ENCODE data around the gene PACSIN3.

PACSIN3 gene

DNA sequence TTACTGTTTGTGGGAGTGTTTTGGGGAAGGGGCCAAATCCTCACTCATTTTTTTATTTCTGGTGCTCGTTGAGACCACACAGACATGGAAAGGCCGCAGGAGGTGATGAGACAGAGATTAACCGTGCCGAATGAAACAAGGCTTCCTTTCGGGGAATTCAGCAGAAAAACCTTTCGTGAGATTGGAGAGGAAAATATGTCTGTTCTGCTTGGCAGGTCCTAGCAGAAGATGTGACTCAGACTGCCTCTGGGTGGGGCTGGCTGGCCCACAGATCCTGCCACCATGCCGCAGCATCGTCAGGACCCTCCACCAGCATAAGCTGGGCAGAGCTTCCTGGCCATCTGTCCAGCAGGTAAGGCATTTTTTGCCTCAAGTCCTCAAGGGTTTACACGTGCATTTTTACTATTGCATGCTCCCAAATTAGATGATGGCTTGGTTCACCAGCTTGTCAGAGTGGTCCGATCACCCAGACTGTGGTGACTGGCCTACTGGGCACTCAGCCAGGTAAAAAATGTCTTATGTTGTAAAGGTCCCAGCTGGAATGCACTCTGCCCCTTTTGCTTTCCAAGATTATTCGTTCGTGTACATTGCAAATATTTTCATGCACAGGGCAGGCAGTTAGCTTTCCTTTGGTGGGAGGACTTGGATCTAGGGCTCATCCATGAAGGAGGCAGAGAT, 30.0 kb upstream of the PACSIN3 start:
- TF ChIP-seq, protein P1, sequence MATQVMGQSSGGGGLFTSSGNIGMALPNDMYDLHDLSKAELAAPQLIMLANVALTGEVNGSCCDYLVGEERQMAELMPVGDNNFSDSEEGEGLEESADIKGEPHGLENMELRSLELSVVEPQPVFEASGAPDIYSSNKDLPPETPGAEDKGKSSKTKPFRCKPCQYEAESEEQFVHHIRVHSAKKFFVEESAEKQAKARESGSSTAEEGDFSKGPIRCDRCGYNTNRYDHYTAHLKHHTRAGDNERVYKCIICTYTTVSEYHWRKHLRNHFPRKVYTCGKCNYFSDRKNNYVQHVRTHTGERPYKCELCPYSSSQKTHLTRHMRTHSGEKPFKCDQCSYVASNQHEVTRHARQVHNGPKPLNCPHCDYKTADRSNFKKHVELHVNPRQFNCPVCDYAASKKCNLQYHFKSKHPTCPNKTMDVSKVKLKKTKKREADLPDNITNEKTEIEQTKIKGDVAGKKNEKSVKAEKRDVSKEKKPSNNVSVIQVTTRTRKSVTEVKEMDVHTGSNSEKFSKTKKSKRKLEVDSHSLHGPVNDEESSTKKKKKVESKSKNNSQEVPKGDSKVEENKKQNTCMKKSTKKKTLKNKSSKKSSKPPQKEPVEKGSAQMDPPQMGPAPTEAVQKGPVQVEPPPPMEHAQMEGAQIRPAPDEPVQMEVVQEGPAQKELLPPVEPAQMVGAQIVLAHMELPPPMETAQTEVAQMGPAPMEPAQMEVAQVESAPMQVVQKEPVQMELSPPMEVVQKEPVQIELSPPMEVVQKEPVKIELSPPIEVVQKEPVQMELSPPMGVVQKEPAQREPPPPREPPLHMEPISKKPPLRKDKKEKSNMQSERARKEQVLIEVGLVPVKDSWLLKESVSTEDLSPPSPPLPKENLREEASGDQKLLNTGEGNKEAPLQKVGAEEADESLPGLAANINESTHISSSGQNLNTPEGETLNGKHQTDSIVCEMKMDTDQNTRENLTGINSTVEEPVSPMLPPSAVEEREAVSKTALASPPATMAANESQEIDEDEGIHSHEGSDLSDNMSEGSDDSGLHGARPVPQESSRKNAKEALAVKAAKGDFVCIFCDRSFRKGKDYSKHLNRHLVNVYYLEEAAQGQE (IDR thresholded peaks at IDR 0.05; ENCODE audit: insufficient read depth in 1 of 2, low read depth in 2 of 2, low read length in 2 of 2): no peak
- TF ChIP-seq TAF1 (IDR thresholded peaks at IDR 0.05; ENCODE audit: borderline replicate concordance, insufficient read depth, low read length): no peak

DNA sequence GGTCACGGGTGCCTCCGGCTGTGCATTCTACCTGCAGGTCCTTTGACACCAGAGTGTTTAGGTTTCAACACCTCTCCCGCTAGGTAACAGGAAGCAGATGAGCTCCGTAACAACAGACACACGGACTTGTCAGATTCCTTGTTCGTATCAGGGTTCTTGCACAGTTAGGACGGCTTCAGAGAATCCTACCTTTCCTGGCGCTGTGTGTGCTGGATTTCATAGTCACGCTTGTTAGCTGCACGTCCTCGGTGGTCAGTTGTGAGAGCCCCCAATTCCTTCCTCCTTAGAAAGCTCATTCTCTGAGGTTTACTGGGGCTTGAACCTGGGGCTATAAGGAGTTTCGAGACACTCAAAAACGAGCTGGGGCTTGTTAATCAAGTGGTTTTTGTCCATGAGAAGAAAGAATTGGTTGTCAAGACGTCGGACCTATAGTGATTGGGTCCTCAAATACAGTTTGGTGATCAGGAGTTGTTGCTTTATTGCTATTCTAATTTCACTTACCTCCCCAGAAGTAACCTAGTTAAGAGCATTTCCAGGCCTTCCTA, 29.2 kb upstream of the PACSIN3 start:
- TF ChIP-seq SIN3A (IDR thresholded peaks at IDR 0.05; ENCODE audit: borderline replicate concordance, insufficient read depth, low read length) (no peak), TAF1 (IDR thresholded peaks at IDR 0.05; ENCODE audit: borderline replicate concordance, insufficient read depth, low read length) (no peak), POLR2AphosphoS5 (IDR thresholded peaks at IDR 0.05; ENCODE audit: low read depth, low read length) (no peak), FOXP2 (optimal IDR thresholded peaks at IDR 0.05; ENCODE audit: borderline replicate concordance, extremely low read depth, extremely low read length, insufficient read depth) (no peak)
- TF ChIP-seq, protein P1 (IDR thresholded peaks at IDR 0.05; ENCODE audit: insufficient read depth in 1 of 2, low read depth in 2 of 2, low read length in 2 of 2): no peak

DNA sequence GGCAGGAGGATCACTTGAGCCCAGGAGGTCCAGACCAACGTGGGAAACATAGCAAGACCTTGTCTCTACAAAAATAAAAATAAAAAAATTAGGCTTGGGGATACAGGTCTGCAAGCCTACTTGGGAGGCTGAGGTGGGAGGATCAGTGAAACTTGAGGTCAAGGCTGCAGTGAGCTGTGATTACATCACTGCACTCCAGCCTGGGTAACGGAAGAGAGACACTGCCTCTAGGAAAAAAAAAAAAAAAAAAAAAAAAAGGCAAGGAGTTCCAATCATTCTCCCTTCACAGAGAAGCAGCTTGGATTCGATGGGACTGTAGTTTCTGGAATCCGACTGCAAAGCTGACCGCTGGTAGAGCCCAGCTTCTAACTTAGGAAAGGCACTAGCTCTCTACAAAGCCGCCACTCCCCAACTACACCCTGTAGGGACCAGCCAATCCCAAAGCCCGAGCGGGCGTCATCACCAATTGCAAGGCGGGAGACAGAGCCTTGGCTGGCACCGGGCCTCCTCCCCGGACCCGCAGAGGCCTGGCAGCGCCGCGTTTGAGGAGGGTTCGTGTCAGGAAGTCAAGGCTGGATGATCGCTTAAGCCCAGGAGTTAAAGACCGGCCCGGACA, 27.8 kb upstream of the PACSIN3 start:
- TF ChIP-seq FOXP2 (optimal IDR thresholded peaks at IDR 0.05; ENCODE audit: borderline replicate concordance, extremely low read depth, extremely low read length, insufficient read depth) (no peak), POLR2AphosphoS5 (IDR thresholded peaks at IDR 0.05; ENCODE audit: low read depth, low read length) (no peak)
- TF ChIP-seq, protein P1 (IDR thresholded peaks at IDR 0.05; ENCODE audit: insufficient read depth in 1 of 2, low read depth in 2 of 2, low read length in 2 of 2): no peak

DNA sequence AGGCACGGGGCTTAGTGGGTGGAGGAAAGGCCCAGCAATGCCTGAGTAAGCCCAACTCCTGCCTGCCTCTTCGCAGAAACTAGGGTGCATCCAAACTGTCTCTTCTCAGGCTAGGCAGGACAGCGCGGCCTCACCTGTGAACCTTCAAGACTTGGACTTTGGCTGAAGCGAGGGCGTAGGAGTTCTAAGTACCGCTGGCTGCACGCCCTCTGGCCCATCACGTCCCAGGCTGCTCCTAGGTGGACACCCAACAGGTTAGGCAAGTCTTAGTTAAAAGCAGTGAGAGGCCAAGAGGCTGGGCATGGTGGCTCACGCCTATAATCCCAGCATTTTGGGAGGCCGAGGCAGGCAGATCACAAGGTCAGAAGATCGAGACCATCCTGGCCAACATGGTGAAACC, 26.7 kb upstream of the PACSIN3 start:
- TF ChIP-seq, protein P1 (IDR thresholded peaks at IDR 0.05; ENCODE audit: insufficient read depth in 1 of 2, low read depth in 2 of 2, low read length in 2 of 2): no peak
- TF ChIP-seq POLR2AphosphoS5 (IDR thresholded peaks at IDR 0.05; ENCODE audit: low read depth, low read length) (no peak), TAF1 (IDR thresholded peaks at IDR 0.05; ENCODE audit: borderline replicate concordance, insufficient read depth, low read length) (no peak), SIN3A (IDR thresholded peaks at IDR 0.05; ENCODE audit: borderline replicate concordance, insufficient read depth, low read length) (no peak), FOXP2 (optimal IDR thresholded peaks at IDR 0.05; ENCODE audit: borderline replicate concordance, extremely low read depth, extremely low read length, insufficient read depth) (no peak)

All from PFSK-1 (cell line).